Activated CD8-positive, alpha-beta memory T cell treated with anti-CD3 and anti-CD28 coated beads, Interleukin-2, amount 50 U/mL, for 1 hour (primary cell): ENCODE measurements around the gene C1QTNF12.

ENCODE experiments used
- DNase-seq: peaks from one replicate; pipeline ENCODE4 v3.0.0-alpha.2; 2020; ENCODE audit errors: extremely low read depth

Gene C1QTNF12, protein sequence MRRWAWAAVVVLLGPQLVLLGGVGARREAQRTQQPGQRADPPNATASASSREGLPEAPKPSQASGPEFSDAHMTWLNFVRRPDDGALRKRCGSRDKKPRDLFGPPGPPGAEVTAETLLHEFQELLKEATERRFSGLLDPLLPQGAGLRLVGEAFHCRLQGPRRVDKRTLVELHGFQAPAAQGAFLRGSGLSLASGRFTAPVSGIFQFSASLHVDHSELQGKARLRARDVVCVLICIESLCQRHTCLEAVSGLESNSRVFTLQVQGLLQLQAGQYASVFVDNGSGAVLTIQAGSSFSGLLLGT

DNA sequence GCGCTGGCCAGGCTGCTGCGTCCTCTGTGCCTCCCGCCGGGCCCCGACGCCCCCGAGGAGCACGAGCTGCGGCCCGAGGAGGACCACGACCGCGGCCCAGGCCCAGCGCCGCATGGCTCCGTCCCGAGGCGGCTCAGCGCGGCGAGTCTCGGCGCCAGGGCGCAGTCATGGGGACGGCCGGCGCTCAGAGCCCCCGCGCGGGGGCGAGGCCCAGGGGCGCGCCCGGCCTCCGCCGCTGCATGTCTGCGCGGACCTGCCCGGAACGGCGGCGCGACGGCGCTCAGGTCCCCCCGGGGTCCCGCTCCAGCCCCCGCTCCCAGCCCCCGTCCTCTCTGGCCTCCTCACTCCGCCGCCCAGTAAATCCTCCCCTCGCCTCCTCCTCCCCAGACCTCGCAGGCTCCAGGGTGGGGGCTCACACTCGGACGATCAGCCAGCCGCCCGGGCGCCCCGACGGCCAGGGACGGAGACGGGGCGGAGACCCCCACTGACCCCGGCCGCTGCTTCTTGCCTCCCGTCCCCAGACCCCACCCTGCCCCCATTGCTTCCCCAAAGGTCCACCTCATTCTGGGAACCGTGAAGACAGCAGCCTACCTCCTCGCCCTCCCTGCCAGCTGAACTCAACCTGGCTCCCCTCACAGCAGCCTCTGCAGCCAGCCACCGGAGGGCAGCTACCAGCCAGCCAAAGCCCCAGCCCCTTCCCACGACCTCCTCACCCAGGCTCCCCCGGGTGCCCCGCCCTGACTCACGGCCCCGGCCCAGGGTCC is at the start of gene C1QTNF12:
Gene C1QTNF12, minus strand, starts transcription at position 146 of the 764 bp plus-strand sequence. Its CDS starts 32 bp downstream, at position 114.
- no peak for DNase-seq

DNA sequence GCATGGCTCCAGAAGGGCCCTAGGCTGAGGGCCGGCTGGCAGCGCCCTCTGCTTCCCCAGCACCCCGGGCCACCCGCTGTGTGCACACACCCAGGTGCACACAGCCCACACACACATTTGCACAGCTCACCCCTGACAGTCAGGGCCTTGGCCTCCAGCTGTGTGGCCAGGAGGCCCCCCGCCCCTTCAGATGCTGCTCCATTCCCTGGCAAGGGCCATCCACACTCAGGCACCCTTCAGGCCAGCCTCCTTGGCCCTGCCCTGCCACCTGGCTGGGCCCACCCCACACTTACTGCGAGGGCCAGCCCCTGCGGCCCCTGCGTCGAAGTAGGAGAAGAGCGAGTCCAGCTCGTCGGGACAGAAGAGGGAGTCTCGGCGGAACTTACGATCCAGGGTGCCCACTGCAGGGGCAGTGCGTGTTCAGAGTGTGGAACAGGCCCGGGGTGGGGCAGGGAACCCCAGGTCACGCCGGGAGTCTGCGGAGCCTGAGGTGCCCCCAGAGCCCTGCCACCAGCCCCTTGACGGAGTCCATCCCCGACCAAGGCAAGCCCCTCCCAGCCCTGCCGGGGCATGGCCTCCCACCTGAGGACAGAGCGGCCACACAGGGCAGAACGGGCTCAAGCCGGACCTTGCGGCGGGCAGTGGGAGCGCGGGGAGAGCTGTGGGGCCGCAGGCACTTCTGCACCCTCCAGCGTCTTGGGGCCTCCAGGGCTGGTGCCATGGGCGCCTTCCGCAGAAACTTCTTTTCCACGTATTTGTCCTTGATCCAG is 48.8 kb upstream of the C1QTNF12 start:
- no peak for DNase-seq

DNA sequence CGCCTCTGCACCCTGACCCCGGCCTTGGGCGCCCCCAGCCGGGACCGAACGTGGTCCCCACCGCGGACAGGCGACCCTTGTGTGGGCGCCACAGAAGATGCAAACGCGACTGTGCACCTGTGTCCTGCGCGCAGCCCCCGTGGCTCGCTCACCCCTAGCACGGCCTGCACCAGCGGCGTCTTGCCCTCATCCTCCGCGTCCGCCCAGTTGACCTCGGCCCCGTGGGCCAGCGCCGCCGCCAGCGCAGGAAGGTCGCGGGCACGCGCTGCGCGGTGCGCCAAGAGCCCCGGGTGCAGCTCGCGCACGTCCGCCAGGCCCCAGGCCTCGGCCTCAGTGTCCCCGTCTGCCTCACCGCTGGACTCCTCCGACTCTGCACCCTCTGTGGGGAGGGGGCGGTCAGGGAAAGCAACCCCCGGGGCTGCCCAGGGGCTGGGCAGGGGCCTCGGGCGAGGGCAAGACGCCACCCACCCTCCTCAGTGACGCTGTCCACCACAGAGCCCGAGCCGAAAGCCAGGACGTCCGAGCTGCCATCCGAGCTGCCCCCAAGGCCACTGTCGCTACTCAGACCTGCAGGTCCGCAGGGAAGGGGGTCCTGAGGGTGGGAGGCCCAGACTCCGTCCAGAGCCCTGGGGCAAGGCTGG is 47.8 kb upstream of the C1QTNF12 start:
- DNase-seq, result no peak

DNA sequence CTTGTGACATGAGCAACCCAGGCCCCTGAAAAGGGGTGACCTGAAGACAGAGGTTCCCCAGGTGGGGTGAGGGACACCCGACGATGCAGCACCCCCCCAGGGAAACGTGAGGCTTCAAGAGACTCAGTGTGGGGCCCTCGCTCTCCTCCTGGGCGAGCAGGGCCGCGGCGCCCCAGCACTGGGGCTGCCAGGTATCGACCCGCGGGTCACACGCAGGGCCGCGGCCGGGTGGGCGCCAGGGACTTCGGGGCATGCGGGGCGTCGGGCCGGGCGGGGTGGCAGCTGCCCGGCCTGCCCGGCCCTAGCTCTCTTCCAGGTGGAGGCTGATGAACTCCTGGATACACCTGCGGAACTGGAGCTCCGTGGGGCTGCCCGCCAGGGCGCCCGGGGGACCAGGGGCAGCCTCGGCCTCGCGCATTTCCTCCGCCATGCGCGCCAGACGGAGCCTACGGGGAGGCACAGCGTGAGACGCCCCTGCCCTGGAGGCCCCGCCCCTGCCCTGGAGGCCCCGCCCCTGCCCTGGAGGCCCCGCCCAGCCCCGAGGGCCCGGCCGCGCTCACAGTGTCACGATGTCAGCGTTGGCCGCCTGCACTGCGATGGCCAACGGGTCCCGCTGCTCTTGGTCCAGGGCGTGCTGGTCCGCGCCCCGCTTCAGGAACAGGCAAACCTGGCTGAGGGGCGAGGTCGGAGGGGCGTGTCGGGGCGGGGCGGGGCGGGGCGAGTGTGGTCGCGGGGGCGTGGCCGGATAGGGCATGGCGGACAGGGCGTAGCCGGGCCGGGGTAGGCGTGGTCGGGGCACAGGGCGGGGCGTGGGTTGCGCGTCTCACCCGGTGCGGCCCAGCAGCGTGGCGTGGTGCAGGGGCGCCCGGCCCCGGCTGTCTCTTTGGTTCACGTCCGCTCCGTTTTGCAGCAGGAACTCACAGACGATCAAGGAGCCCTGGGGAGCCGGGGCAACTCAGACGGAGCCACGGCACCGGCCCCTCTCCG is 47.0 kb upstream of the C1QTNF12 start:
- no peak for DNase-seq

DNA sequence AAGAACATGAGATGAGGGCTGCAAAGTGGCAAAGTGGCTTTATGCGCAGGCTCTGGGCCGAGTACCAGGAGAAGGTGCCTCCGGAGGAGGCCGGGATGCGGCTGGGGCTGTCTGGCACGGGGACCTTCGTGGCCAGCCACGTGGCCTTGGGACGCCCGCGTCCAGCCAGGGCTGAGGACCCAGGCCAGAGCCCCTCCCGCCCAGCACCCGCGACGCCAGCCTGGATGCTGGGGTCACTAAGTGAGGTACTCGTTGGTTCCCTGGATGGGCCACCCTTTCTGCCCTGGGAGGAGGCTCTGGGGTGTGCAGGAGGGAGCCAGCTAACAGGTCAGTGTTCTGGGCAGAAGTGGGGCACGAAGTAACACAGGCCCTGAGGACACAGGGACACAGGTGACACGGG is 46.3 kb upstream of the C1QTNF12 start:
- no peak for DNase-seq

DNA sequence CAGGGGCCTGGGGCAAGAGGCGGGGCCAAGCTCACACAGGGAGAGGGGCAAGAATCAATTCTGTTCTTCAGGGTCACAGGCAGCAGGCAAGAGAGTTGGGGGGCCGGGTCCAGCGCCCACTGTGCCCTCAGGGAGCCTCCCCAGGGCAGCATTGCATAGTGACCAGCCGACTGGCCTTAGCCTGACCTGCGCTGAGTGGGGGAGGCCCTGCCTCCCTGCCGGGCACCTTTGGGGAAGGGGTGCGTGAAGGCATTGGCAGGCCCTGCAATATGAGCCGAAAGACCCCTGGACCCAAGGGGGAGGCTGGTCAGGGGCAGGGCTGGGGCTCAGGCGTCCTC is 45.9 kb upstream of the C1QTNF12 start:
- DNase-seq, result no peak

DNA sequence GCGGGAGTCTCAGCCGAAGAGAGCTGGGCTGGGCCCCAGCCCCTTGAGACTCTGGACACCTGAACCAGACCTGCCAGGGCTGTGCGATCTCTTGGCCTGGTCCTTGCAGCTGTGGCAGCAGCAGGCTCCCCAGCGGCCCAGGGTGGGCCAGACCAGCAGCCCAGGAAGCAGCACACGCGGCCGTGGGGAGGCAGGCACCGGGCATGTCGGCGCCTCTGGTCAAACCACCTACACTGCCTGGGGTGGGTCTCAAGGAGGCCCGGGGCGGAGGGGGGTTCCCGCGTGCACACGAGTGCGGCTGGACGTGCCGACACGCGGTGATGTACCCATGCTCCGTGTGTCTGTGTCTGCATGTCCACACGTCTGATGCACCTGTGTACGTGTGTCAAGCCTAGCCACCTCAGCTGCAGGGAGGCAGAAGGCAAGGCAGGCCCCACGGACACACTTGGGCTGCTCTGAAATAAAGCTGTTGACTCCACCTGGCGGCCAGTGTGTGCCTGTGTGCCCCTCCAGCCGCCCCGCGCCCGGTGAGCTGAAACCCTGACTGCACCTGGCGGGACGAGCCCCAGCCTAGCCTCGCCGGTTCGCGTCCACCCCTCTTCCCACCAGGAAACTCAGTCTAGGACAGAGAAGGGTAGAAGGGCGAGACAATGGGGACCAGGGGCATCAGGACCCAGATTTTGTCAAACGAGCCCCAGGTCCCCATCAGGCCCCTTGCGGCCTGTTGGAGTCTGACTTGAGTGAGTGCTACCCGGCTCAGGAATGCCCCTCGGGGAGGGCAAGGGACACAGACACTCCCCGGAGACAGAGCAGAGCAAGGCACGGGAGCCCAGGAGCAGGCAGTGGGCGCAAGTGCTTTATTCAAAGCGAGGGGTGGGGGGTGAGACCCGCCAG is 45.3 kb upstream of the C1QTNF12 start:
- peak; percentile 36 for DNase-seq

DNA sequence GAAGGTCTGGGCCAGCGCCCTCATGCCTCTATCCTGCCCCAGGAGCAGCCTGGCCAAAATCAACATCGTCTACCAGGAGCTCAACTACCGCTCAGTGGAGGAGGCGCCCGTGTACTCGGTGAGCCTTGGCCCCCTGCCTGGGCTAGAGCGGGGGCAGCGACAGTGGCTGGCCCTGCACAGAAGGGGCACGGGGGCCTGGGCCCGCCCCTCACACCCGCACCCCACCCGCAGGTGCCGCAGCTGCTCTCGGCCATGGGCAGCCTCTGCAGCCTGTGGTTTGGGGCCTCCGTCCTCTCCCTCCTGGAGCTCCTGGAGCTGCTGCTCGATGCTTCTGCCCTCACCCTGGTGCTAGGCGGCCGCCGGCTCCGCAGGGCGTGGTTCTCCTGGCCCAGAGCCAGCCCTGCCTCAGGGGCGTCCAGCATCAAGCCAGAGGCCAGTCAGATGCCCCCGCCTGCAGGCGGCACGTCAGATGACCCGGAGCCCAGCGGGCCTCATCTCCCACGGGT is 44.6 kb upstream of the C1QTNF12 start:
- no peak for DNase-seq

DNA sequence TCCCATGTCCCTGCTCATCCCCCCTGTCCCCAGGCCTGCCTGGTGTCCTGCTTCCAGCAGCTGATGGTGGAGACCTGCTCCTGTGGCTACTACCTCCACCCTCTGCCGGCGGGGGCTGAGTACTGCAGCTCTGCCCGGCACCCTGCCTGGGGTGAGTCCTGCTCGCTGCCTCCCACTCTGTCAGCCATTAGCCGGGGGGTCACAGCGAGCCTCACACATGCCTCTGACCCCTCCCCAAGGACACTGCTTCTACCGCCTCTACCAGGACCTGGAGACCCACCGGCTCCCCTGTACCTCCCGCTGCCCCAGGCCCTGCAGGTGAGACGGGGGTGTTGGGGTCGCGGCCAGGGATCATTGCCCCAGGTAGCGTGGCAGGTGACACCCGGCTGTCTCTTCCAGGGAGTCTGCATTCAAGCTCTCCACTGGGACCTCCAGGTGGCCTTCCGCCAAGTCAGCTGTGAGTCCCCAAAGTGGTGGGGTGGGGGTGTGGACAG is 43.8 kb upstream of the C1QTNF12 start:
- DNase-seq, result no peak

DNA sequence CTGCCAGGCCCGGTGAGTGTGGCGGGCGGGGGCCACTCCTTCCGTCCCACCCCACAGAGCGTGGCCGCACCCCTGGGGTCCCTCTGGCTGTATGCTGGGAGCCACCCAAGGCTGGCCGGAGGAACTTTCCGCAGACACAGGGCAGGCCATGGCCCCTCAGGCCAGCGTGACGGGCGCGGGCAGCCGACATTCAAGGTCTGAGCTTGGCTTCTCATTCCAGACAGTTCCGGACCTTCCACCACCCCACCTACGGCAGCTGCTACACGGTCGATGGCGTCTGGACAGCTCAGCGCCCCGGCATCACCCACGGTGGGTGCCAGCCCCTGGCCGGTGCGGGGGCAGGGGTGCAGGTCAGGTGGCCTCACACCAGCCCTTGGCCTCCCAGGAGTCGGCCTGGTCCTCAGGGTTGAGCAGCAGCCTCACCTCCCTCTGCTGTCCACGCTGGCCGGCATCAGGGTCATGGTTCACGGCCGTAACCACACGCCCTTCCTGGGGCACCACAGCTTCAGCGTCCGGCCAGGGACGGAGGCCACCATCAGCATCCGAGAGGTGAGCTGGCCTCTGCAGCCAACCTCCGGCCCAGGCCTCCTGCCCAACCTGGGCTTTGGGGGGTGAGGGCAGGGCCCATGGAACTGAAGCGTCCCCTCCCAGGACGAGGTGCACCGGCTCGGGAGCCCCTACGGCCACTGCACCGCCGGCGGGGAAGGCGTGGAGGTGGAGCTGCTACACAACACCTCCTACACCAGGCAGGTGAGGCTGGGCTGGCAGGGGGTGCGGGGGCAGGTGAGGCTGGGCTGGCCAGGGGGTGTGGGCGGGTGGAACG is 41.0 kb upstream of the C1QTNF12 start:
- no peak for DNase-seq

DNA sequence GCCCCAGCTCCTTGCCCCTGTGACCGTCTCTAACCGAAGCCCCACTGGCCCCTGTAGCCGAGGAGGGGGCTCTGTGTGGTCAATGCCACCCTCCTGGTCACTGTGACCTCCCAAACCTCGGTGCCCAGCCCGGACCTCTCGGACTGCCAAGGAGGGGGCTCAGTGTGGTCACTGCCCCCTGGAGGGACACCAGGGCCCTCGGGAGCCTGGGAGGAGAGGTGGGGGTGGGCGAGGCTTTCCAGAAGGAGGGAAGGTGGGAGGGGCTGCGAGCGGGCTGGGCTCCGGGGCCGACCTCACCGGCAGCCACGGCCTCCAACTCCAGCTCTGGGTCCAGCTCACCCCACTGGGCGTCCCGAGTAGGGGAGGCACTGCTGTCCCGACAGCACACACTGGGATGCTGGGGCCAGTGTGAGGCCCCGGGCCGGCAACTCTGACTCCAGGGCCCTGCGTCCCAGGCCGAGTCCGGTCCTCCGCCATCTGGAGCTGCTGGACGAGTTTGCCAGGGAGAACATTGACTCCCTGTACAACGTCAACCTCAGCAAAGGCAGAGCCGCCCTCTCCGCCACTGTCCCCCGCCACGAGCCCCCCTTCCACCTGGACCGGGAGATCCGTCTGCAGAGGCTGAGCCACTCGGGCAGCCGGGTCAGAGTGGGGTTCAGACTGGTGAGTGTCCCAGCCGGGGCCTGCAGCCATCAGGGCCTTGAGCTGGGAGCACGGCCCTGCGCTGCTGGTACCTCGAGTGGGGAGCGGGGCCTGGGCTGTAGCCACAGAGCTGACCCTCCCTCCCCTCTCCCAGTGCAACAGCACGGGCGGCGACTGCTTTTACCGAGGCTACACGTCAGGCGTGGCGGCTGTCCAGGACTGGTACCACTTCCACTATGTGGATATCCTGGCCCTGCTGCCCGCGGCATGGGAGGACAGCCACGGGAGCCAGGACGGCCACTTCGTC is 40.1 kb upstream of the C1QTNF12 start:
- DNase-seq, result no peak

DNA sequence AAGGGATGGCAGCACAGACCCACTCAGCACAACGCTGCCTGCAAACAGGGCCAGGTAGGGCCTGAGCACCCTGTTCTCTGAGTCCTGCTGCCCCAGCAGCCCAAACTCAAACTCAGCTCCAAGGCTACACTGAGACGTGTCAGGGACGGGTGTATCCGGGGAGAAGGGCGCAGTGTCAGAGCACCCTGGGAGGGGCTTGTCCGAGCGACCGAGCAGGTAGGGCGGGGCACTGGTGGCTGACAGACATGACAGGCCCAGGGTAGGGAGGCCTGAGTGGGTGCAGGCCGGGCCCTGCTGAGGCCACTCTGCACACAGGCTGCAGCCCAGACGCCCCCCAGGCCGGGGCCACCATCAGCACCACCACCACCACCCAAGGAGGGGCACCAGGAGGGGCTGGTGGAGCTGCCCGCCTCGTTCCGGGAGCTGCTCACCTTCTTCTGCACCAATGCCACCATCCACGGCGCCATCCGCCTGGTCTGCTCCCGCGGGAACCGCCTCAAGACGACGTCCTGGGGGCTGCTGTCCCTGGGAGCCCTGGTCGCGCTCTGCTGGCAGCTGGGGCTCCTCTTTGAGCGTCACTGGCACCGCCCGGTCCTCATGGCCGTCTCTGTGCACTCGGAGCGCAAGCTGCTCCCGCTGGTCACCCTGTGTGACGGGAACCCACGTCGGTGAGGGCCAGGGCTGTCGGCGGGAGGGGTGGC is 39.2 kb upstream of the C1QTNF12 start:
- no peak for DNase-seq

DNA sequence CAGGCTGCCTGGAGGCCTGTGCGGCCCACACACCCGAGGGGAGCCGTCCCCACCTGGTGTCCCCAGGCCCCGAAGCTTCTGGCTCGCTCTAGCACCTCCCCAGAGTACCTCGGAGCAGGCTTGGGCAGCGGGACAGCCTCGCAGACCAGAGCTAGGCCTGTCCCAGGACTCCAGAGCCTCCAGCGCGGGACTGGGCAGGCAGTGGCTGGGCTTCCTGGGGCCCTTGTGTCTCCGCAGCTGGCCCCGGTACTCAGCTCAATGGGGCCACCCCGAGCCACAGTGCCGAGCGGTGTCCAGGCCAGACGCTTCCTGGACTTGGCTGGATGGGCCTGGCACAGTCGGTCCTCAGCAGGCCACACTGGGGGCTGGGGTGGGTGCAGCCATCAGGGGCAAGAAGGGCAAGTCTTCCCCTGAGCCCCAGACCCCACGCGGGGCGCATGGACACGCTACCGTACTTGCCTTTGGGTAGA is 38.6 kb upstream of the C1QTNF12 start:
- no peak for DNase-seq

DNA sequence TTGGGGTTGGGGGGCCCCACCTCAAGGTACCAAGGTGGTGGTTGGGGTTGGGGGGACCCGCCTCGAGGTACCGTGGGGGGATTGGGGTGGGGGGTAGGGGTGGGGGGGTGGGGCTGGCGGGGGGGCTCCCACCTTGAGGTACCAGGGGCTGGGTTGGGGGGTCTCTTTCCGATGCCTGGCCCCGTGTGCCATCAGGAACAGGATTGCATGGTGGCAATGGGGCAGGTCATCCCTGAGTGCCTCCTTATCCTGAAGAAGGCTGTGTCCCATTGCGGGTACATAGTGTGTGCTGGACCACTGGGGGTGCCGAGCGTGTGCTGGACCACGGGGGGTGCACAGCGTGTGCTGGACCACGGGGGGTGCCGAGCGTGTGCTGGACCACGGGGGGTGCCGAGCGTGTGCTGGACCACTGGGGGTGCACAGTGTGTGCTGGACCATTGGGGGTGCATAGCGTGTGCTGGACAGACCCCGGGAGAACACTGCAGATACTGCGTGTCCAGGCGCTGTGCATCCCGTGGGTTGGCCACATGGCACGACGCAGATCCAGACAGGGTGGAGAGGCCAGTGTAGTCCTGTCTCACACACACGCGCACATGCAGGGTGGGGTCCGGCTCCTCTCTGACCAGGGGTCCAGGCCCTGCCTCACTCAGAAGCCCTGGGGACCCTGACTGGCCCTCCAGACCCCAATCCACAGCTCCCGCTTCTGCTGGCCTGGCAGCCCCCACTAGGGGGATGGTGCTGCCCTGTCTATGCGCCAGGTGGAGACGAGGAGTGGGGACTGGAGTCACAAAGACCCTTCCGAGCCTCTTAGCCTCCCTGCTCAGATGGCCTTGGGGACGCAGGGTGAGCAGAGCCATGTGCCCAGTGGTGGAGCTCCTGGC is 37.9 kb upstream of the C1QTNF12 start:
- no peak for DNase-seq

DNA sequence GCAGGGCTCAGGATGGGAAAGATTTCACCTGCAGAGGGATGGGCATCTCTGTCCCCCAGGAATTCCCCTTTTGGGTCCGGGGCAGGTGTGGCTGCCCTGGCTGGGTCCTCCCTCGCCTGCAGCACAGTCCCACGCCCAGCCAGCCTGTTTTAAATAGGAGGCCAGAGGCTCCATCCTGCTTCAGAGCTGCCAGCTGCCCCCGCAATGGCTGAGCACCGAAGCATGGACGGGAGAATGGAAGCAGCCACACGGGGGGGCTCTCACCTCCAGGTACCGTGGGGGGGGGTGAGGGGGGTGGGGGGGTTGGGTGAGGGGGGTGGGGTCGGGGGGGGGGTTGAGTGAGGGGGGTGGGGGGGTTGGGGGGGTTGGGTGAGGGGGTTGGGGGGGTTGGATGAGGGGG is 37.3 kb upstream of the C1QTNF12 start:
- DNase-seq, result no peak

DNA sequence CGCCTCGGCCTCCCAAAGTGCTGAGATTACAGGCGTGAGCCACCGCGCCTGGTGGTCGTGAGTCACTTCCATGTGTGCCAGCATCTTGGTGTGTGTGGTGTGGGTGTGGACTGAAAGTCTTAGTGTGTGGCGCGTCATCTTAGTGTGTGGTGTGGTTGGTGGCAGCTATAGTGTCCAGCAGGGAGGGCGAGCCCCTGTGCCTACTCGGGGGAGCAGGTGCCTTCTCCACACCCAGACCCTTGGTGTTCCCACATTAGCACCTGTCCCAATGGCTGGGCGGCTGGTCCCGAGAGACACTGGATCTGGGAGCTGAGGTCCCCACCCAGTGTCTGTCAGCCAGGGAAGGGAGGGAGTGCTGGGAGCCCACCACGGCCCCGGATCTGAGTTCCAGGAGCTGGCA is 36.5 kb upstream of the C1QTNF12 start:
- DNase-seq, result no peak
